Activated CD4-positive, alpha-beta T cell treated with anti-CD3 and anti-CD28 coated beads for 36 hours (primary cell): ENCODE measurements around the gene HADHB. TPM values are rescaled to one million over a fixed set of nuclear protein-coding genes. Genes with fewer than 3 reads are reported as not detected.

Experiments used
- ATAC-seq: fragments of 200-7000 bp; cut with Tn5 transposase; one replicate; pipeline ENCODE4 v1.10.0; 2021; ENCODE audit warnings: mild to moderate bottlenecking, moderate library complexity
- CTCF ChIA-PET: fragments of 350-600 bp; sonication (Branson Sonifier 250); formaldehyde crosslinking; loops from one replicate; lab custom pipeline; 2021; ENCODE audit warnings: antibody characterized with exemption; lab: Charles Lee
- POLR2A ChIA-PET: fragments of 350-600 bp; sonication (Branson Sonifier 250); formaldehyde crosslinking; loops from one replicate; lab custom pipeline; 2021; ENCODE audit warnings: antibody characterized with exemption, inconsistent platforms; lab: Charles Lee
- DNase-seq: peaks from one replicate; pipeline ENCODE4 v3.0.0-alpha.2; 2020
- H3K27ac Mint-ChIP-seq: one replicate; pipeline ENCODE4 v1.8.0; 2021; ENCODE audit warnings: mixed read lengths
- H3K27me3 Mint-ChIP-seq: one replicate; pipeline ENCODE4 v1.8.0; 2021; ENCODE audit warnings: mixed read lengths
- H3K36me3 Mint-ChIP-seq: one replicate; pipeline ENCODE4 v1.8.0; 2021; ENCODE audit warnings: low read depth, mixed read lengths
- H3K4me1 Mint-ChIP-seq: one replicate; pipeline ENCODE4 v1.8.0; 2021; ENCODE audit warnings: mixed read lengths
- H3K4me3 Mint-ChIP-seq: one replicate; pipeline ENCODE4 v1.8.0; 2021; ENCODE audit warnings: mild to moderate bottlenecking, moderate library complexity, mixed read lengths
- H3K9me3 Mint-ChIP-seq: one replicate; pipeline ENCODE4 v1.8.0; 2021; ENCODE audit warnings: low read depth, mixed read lengths
- intact Hi-C, 2 experiments: fragments of 100-400 bp; cut with DNase I in 1 of 2; cut with micrococcal nuclease in 1 of 2; formaldehyde crosslinking; loops; one replicate each; pipeline versions ENCODE4 v1.14.2 to v1.15.1; 2022 to 2024; cut with DNase I, micrococcal nuclease
- total RNA-seq, 2 experiments: library from RNA; stranded (reverse); gene quantifications; one replicate each; pipeline ENCODE4 v1.2.3, GENCODE V29; 2021

HADHB gene
- total RNA-seq = 10 to 100 TPM; 71.4 to 73.4 TPM

GRCh38 chr2:26244309-26245230 lies at the start of gene HADHB, which contains the start of gene HADHA:
Gene HADHB, plus strand, starts transcription at chr2:26244939. Its CDS starts 9,316 bp downstream, at chr2:26254255.
Gene HADHA, minus strand, starts transcription at chr2:26244632. Its CDS starts 36 bp downstream, at chr2:26244596.
- POLR2A ChIA-PET = interaction anchor here (1.0 to 3.4 kb wide), 4 partner anchors 60 to 366 kb away, joined by 3 to 23 read pairs (median 5); partner anchors contain the start of genes ADGRF3, ASXL2, RAB10 and SELENOI
- peaks cover 48% of the 10 kb centered on the region for H3K4me1 Mint-ChIP-seq
- peaks cover 17% of the 10 kb centered on the region for H3K36me3 Mint-ChIP-seq
- peak within 1 kb of the TSS; percentile 99 for H3K4me3 Mint-ChIP-seq
- intact Hi-C loops = loop anchor here (1.0 to 10.0 kb wide), 13 partner anchors 55 to 1272 kb away; partner anchors contain the start of genes ASXL2 (in 2 of the 2), ADGRF3 (in 1 of the 2), AGBL5 (in 1 of the 2) and DNAJC27 (in 1 of the 2)
- no peaks in the 10 kb centered on the region for H3K9me3 Mint-ChIP-seq
- CTCF ChIA-PET = interaction anchor here (0.5 to 2.2 kb wide), 15 partner anchors 9 to 333 kb away, joined by 3 to 17 read pairs (median 4); partner anchors contain the start of genes ADGRF3 and SELENOI
- DNase-seq (peak; percentile 90), ATAC-seq (peak; percentile 80)
- H3K27ac Mint-ChIP-seq = peak within 1 kb of the TSS; percentile 98
- H3K27me3 Mint-ChIP-seq = no peaks in the 10 kb centered on the region

GRCh38 chr2:26195040-26195984 lies 49.4 kb upstream of the HADHB start:
- ChIA-PET POLR2A (no interaction called here), CTCF (interaction anchor here (0.5 to 0.6 kb wide), 3 partner anchors 16 to 256 kb away, joined by 3 to 4 read pairs (median 3); no protein-coding TSS in a partner anchor)
- Mint-ChIP-seq H3K27ac (no peak overlapping the region), H3K4me1 (peaks cover 8% of the 10 kb centered on the region), H3K27me3 (no peaks in the 10 kb centered on the region), H3K9me3 (no peaks in the 10 kb centered on the region), H3K4me3 (no peak overlapping the region), H3K36me3 (peaks cover 35% of the 10 kb centered on the region)
- intact Hi-C loops = no loop called here
- ATAC-seq (no peak), DNase-seq (no peak)

- Mint-ChIP-seq H3K4me3 (no peak overlapping the region), H3K27ac (no peak overlapping the region)
- CTCF ChIA-PET = interaction anchor here (0.5 kb wide), 1 partner anchor 196 kb away, joined by 3 read pairs; no protein-coding TSS in a partner anchor
Observed at GRCh38 chr2:26196683-26197418, 47.9 kb upstream of the HADHB start.

DNA sequence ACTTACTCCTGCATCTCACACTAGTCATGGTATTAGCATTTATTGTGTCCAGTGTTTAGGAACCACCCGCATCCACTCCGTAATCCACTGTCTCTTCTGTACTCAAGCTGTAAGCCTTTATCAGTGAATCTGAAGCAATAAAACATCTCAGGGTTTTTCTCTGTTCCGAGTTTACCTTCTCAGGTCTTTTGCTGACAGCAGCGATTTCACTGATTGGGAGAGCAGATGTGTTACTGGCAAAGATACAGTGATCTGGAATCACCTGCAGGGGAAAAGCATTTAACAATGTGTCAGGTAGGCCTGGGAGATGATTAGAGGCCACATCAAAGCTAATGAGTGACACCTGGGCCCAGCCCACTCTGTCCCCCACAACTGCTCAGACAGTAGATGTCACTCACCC lies 47.2 kb upstream of the HADHB start:
- Mint-ChIP-seq H3K4me1 (peaks cover 8% of the 10 kb centered on the region), H3K4me3 (no peak overlapping the region), H3K27ac (no peak overlapping the region), H3K9me3 (no peaks in the 10 kb centered on the region), H3K36me3 (peaks cover 49% of the 10 kb centered on the region), H3K27me3 (no peaks in the 10 kb centered on the region)
- DNase-seq = no peak
- ChIA-PET CTCF (no interaction called here), POLR2A (no interaction called here)
- no peak for ATAC-seq
- intact Hi-C loops = no loop called here

More at GRCh38 chr2:26196683-26197418, 47.9 kb upstream of the HADHB start:
- no peaks in the 10 kb centered on the region for H3K9me3 Mint-ChIP-seq
- intact Hi-C loops = no loop called here
- ATAC-seq (no peak), DNase-seq (no peak)
- H3K27me3 Mint-ChIP-seq = no peaks in the 10 kb centered on the region
- POLR2A ChIA-PET = no interaction called here
- peaks cover 45% of the 10 kb centered on the region for H3K36me3 Mint-ChIP-seq
- H3K4me1 Mint-ChIP-seq = peaks cover 8% of the 10 kb centered on the region

- Mint-ChIP-seq H3K4me3 (no peak overlapping the region), H3K4me1 (no peaks in the 10 kb centered on the region), H3K9me3 (no peaks in the 10 kb centered on the region), H3K27me3 (no peaks in the 10 kb centered on the region), H3K36me3 (peaks cover 39% of the 10 kb centered on the region), H3K27ac (no peak overlapping the region)
- DNase-seq = no peak
- ATAC-seq = no peak
- ChIA-PET POLR2A (interaction anchor here (0.6 kb wide), 1 partner anchor 11 kb away, joined by 4 read pairs; no protein-coding TSS in a partner anchor), CTCF (interaction anchor here (0.9 kb wide), 1 partner anchor 21 kb away, joined by 4 read pairs; no protein-coding TSS in a partner anchor)
- intact Hi-C loops = no loop called here
Observed at GRCh38 chr2:26202981-26203490, 41.7 kb upstream of the HADHB start.

DNA sequence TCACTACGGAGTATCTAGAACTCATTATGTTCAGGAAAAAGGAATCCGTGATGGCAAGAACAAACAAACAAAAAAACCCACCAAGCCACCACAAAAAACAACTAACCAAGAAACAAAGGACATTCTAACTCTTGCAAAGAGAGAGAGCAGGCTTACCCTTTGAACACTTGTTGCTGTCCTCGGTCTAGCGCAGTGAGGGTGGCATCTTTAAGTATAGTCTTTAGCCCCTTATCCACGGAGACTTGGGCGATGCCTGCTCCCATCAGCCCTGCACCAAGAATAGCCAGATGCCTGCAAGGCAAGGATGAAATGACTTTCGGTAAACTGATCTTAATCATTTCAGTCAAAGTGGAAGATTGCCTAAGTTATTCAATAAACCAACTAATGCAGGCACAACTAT lies 40.8 kb upstream of the HADHB start:
- H3K36me3 Mint-ChIP-seq = peaks cover 36% of the 10 kb centered on the region
- intact Hi-C loops = no loop called here

GRCh38 chr2:26212011-26212410 lies 32.7 kb upstream of the HADHB start:
- no peaks in the 10 kb centered on the region for H3K27me3 Mint-ChIP-seq
- intact Hi-C loops = no loop called here
- no peak overlapping the region for H3K4me3 Mint-ChIP-seq
- H3K9me3 Mint-ChIP-seq = no peaks in the 10 kb centered on the region
- POLR2A ChIA-PET = no interaction called here
- no peak for ATAC-seq
- H3K27ac Mint-ChIP-seq = no peak overlapping the region
- H3K36me3 Mint-ChIP-seq = peaks cover 50% of the 10 kb centered on the region
- no peaks in the 10 kb centered on the region for H3K4me1 Mint-ChIP-seq
- no peak for DNase-seq
- CTCF ChIA-PET = interaction anchor here (0.6 kb wide), 1 partner anchor 187 kb away, joined by 3 read pairs; no protein-coding TSS in a partner anchor

More for the DNA sequence above, 40.8 kb upstream of the HADHB start:
- ATAC-seq = no peak
- Mint-ChIP-seq H3K27me3 (no peaks in the 10 kb centered on the region), H3K4me1 (no peaks in the 10 kb centered on the region), H3K4me3 (no peak overlapping the region), H3K27ac (no peak overlapping the region), H3K9me3 (no peaks in the 10 kb centered on the region)
- ChIA-PET CTCF (interaction anchor here (1.0 kb wide), 1 partner anchor 504 kb away, joined by 3 read pairs; no protein-coding TSS in a partner anchor), POLR2A (no interaction called here)
- no peak for DNase-seq

- intact Hi-C loops = no loop called here
- Mint-ChIP-seq H3K4me1 (no peaks in the 10 kb centered on the region), H3K9me3 (no peaks in the 10 kb centered on the region), H3K36me3 (peaks cover 52% of the 10 kb centered on the region), H3K27me3 (no peaks in the 10 kb centered on the region), H3K4me3 (no peak overlapping the region), H3K27ac (no peak overlapping the region)
- POLR2A ChIA-PET = no interaction called here
- DNase-seq (no peak), ATAC-seq (no peak)
- CTCF ChIA-PET = interaction anchor here (0.6 kb wide), 1 partner anchor 266 kb away, joined by 3 read pairs; no protein-coding TSS in a partner anchor
Observed at GRCh38 chr2:26214759-26215158, 30.0 kb upstream of the HADHB start.

DNA sequence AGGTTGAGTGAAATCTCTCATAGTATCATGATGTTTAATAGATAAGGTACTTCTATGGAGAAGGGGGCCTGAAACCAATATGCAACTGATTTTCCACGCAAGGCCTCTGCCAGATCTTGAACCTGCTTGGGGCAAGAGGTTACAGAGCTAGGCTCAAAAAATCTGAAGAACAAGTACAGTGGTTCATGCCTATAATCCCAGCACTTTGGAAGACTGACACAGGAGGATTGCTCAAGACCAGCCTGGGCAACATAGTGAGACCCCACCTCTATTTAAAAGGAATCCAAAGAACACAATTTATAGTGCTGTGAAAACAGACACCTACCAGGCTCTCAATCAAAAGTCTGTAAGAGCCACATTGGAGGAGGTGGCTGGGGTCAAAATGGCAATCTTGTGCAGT lies 28.9 kb upstream of the HADHB start:
- ATAC-seq (no peak), DNase-seq (no peak)
- Mint-ChIP-seq H3K27ac (no peak overlapping the region), H3K27me3 (no peaks in the 10 kb centered on the region), H3K4me3 (no peak overlapping the region), H3K4me1 (no peaks in the 10 kb centered on the region), H3K9me3 (no peaks in the 10 kb centered on the region), H3K36me3 (peaks cover 50% of the 10 kb centered on the region)
- ChIA-PET CTCF (interaction anchor here (0.6 to 1.4 kb wide), 3 partner anchors 15 to 1088 kb away, joined by 3 to 4 read pairs (median 3); no protein-coding TSS in a partner anchor), POLR2A (no interaction called here)
- intact Hi-C loops = no loop called here

GRCh38 chr2:26216587-26216986 lies 28.2 kb upstream of the HADHB start:
- Mint-ChIP-seq H3K27ac (no peak overlapping the region), H3K9me3 (no peaks in the 10 kb centered on the region), H3K27me3 (no peaks in the 10 kb centered on the region), H3K4me3 (no peak overlapping the region), H3K36me3 (peaks cover 47% of the 10 kb centered on the region), H3K4me1 (no peaks in the 10 kb centered on the region)
- ATAC-seq = no peak
- CTCF ChIA-PET = interaction anchor here (0.7 to 1.4 kb wide), 2 partner anchors 33 to 195 kb away, joined by 3 to 4 read pairs; no protein-coding TSS in a partner anchor
- DNase-seq = no peak
- intact Hi-C loops = no loop called here
- POLR2A ChIA-PET = interaction anchor here (0.6 kb wide), 1 partner anchor 152 kb away, joined by 3 read pairs; no protein-coding TSS in a partner anchor
